ENCODE results near the gene FADS2.

FADS2 gene

GRCh38 chr11:61815790-61816735 is 12.0 kb upstream of the FADS2 start:
- intact Hi-C loops (cut with DNase I): no loop called here
- peak; percentile 37 to 84 (median 68) for DNase-seq

GRCh38 chr11:61816736-61817455 is 11.2 kb upstream of the FADS2 start, which contains the start of gene FADS1:
TSS of gene FADS1 (minus strand) at chr11:61817003. CDS start at chr11:61816929, 74 bp downstream.
- peak; percentile 89 to 98 (median 95) for DNase-seq
- intact Hi-C loops (cut with DNase I): no loop called here

GRCh38 chr11:61817471-61818202 is 10.5 kb upstream of the FADS2 start:
- DNase-seq: no peak
- intact Hi-C loops (cut with DNase I): no loop called here

- no peak for DNase-seq
- intact Hi-C loops (cut with DNase I): no loop called here
Measured at GRCh38 chr11:61820174-61820573, 7.9 kb upstream of the FADS2 start.

GRCh38 chr11:61826930-61827570 is 1.1 kb upstream of the FADS2 start:
- peak in 7 of 42 donors; percentile 15 to 55 (median 35) for DNase-seq
- intact Hi-C loops (cut with DNase I): no loop called here

GRCh38 chr11:61828379-61828628 is 204 bp downstream of the FADS2 start:
- intact Hi-C loops (cut with DNase I): no loop called here
- DNase-seq: peak in 1 of 42 donors; percentile 49

- peak in 35 of 42 donors; percentile 14 to 72 (median 42) for DNase-seq
- intact Hi-C loops (cut with DNase I): no loop called here
Measured at GRCh38 chr11:61828629-61829407, 718 bp downstream of the FADS2 start.

GRCh38 chr11:61829806-61830205 is 1.7 kb downstream of the FADS2 start:
- intact Hi-C loops (cut with DNase I): no loop called here
- no peak for DNase-seq

GRCh38 chr11:61830237-61831105 is 2.4 kb downstream of the FADS2 start:
- DNase-seq: no peak
- intact Hi-C loops (cut with DNase I): no loop called here

- no peak for DNase-seq
- intact Hi-C loops (cut with DNase I): no loop called here
Measured at GRCh38 chr11:61832207-61832606, 4.1 kb downstream of the FADS2 start.

GRCh38 chr11:61832754-61833153 is 4.7 kb downstream of the FADS2 start:
- intact Hi-C loops (cut with DNase I): no loop called here
- no peak for DNase-seq

GRCh38 chr11:61833471-61833870 is 5.4 kb downstream of the FADS2 start:
- DNase-seq: no peak
- intact Hi-C loops (cut with DNase I): no loop called here

GRCh38 chr11:61833926-61834277 is 5.8 kb downstream of the FADS2 start:
- no peak for DNase-seq
- intact Hi-C loops (cut with DNase I): no loop called here

GRCh38 chr11:61834278-61835048 is 6.4 kb downstream of the FADS2 start:
- DNase-seq: peak in 17 of 42 donors; percentile 20 to 68 (median 38)
- intact Hi-C loops (cut with DNase I): no loop called here

- intact Hi-C loops (cut with DNase I): no loop called here
- DNase-seq: no peak
Measured at GRCh38 chr11:61836193-61836592, 8.1 kb downstream of the FADS2 start.

- intact Hi-C loops (cut with DNase I): no loop called here
- DNase-seq: no peak
Measured at GRCh38 chr11:61837411-61838005, 9.4 kb downstream of the FADS2 start.
